Natural killer cell (primary cell): ENCODE results near the gene GPC5. TPM values are rescaled to one million over a fixed set of nuclear protein-coding genes. Genes with fewer than 3 reads are reported as not detected.
"Not testable (repeated sequence)": the region's sequence is repeated elsewhere in the genome, so short reads cannot be mapped to it uniquely, and the experiment has no call there.

ENCODE experiments used
- ATAC-seq, 3 donors: fragments of 150-1000 bp in 2 of 3; fragments of 200-7000 bp in 1 of 3; cut with Tn5 transposase; 1 replicate in 1 of 3; 2 replicates in 2 of 3; pipeline ENCODE4 v1.10.0; 2021; ENCODE audit warnings: mild to moderate bottlenecking in 2 of 3, moderate library complexity in 2 of 3
- DNase-seq, 2 donors: peaks; one replicate each; pipeline versions ENCODE4 v3.0.0 to v3.0.0-alpha.2; 2013 to 2021; ENCODE audit warnings: mixed read lengths in 1 of 2
- H3K27ac ChIP-seq: one replicate; pipeline ENCODE4 v1.5.1; 2013; ENCODE audit warnings: mild to moderate bottlenecking, low read length
- H3K27me3 ChIP-seq: one replicate; pipeline ENCODE4 v1.6.1; 2013; ENCODE audit warnings: low read length; ENCODE audit not compliant: control insufficient read depth, insufficient read depth
- H3K36me3 ChIP-seq: one replicate; pipeline ENCODE4 v1.6.1; 2013; ENCODE audit warnings: low read length; ENCODE audit not compliant: control insufficient read depth, insufficient read depth
- H3K4me1 ChIP-seq: one replicate; pipeline ENCODE4 v1.6.1; 2013; ENCODE audit warnings: low read length; ENCODE audit not compliant: control insufficient read depth, insufficient read depth
- H3K4me3 ChIP-seq: one replicate; pipeline ENCODE4 v1.5.1; 2013; ENCODE audit warnings: low read length
- H3K9me3 ChIP-seq: one replicate; pipeline ENCODE4 v1.6.1; 2013; ENCODE audit warnings: low read length; ENCODE audit not compliant: control insufficient read depth, insufficient read depth
- H3K27ac Mint-ChIP-seq, 2 donors: one replicate each; pipeline ENCODE4 v1.8.0; 2022; ENCODE audit warnings: mild to moderate bottlenecking in 2 of 2, mixed read lengths in 2 of 2, moderate library complexity in 1 of 2
- H3K27me3 Mint-ChIP-seq, 2 donors: one replicate each; pipeline ENCODE4 v1.8.0; 2022; ENCODE audit warnings: low read depth in 2 of 2, mixed read lengths in 2 of 2
- H3K36me3 Mint-ChIP-seq: one replicate; pipeline ENCODE4 v1.8.0; 2022; ENCODE audit warnings: mixed read lengths
- H3K4me1 Mint-ChIP-seq, 2 donors: one replicate each; pipeline ENCODE4 v1.8.0; 2022; ENCODE audit warnings: mixed read lengths in 2 of 2
- H3K4me3 Mint-ChIP-seq: one replicate; pipeline ENCODE4 v1.8.0; 2022; ENCODE audit warnings: mild to moderate bottlenecking, moderate library complexity, mixed read lengths
- H3K9me3 Mint-ChIP-seq, 2 donors: one replicate each; pipeline ENCODE4 v1.8.0; 2022; ENCODE audit warnings: mixed read lengths in 2 of 2
- WGBS: methylation state at CpG from one replicate; pipeline ENCODE4 v1.1.7; 2013; ENCODE audit warnings: missing lambda C conversion rate; ENCODE audit not compliant: insufficient coverage; 5-methylcytosine and 5-hydroxymethylcytosine counted together
- intact Hi-C: fragments of 100-400 bp; cut with micrococcal nuclease; formaldehyde crosslinking; loops from one replicate; pipeline ENCODE4 v1.14.2; 2022
- total RNA-seq, 4 donors: library from RNA; stranded (reverse); fragments of 120-200 nt in 1 of 4; gene quantifications; one replicate each; pipeline versions ENCODE4 v1.2.3 to v1.2.4, GENCODE V29; 2013 to 2022
- TF ChIP-seq, protein P1 (sequence below): fragments of 200-600 bp; IDR thresholded peaks from one replicate; pipeline ENCODE4 v1.8.0; 2022; ENCODE audit warnings: antibody characterized with exemption

The GPC5 gene
- total RNA-seq, 3 donors from 2014 or later (not counting 1 experiment from before 2014, with no cell fraction given) = not detected

DNA sequence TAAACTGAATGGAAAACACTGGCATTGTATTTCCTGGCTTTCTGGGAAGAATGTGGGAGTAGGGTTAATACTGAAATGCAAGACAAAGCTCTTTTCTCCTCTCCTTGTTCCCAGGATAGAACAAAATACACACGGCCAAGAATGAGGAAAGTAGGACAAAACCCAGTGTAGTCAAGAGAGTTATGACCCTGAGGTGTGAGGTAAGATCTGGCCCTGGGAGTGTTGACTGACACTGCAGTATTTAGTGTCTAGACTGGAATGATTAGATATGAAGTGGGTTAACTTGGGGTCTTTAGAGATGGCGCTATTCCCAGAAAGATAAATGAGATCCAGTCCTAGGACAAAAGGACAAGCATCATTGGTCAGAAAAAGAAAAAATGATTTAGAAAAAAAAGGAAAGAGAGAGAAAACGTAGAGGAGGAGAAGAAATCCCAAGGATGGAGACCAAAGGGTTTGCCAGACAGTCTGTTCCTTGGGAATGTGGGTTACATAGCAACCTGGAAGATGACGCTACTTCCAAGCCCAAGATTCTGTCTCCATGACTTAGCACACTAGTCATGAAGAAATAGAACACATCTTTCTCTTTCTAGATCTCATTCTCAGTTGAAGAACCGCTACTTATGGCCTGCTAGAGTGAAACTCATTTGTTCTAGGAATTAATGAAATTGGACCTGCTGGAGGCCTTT lies 1284.6 kb downstream of the GPC5 start:
- no peaks in the 10 kb centered on the region for H3K4me1 ChIP-seq
- H3K27me3 Mint-ChIP-seq = no peaks in the 10 kb centered on the region
- TF ChIP-seq, protein P1, sequence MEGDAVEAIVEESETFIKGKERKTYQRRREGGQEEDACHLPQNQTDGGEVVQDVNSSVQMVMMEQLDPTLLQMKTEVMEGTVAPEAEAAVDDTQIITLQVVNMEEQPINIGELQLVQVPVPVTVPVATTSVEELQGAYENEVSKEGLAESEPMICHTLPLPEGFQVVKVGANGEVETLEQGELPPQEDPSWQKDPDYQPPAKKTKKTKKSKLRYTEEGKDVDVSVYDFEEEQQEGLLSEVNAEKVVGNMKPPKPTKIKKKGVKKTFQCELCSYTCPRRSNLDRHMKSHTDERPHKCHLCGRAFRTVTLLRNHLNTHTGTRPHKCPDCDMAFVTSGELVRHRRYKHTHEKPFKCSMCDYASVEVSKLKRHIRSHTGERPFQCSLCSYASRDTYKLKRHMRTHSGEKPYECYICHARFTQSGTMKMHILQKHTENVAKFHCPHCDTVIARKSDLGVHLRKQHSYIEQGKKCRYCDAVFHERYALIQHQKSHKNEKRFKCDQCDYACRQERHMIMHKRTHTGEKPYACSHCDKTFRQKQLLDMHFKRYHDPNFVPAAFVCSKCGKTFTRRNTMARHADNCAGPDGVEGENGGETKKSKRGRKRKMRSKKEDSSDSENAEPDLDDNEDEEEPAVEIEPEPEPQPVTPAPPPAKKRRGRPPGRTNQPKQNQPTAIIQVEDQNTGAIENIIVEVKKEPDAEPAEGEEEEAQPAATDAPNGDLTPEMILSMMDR = no peak
- WGBS = 82% methylated on average over 3 of the region's 5 CpGs
- intact Hi-C loops = no loop called here
- H3K4me3 Mint-ChIP-seq = no peak overlapping the region
- DNase-seq = no peak
- H3K27me3 ChIP-seq = no peaks in the 10 kb centered on the region
- no peaks in the 10 kb centered on the region for H3K4me1 Mint-ChIP-seq
- H3K9me3 ChIP-seq = peaks cover 5% of the 10 kb centered on the region
- H3K36me3 ChIP-seq = no peaks in the 10 kb centered on the region
- no peak for ATAC-seq
- H3K36me3 Mint-ChIP-seq = no peaks in the 10 kb centered on the region
- no peak overlapping the region for H3K27ac Mint-ChIP-seq
- H3K9me3 Mint-ChIP-seq = peaks cover 16 to 18% of the 10 kb centered on the region in 2 donors
- no peak overlapping the region for H3K4me3 ChIP-seq
- no peak overlapping the region for H3K27ac ChIP-seq

DNA sequence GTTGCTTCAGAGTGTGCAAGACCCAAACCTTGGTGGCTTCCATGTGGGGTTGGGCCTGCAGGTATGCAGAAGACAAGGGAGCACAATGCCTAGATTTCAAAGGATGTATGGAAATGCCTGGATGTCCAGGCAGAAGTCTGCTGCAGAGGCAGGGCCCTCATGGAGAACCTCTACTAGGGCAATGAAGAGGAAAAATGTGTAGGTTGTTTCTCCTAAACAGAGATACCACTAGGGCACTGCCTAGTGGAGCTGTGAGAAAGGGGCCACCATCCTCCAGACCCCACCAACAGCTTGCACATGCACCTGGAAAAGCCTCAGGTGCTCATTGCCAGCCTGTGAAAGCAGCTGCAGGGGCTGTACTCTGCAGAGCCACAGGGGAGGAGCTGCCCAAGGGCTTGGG lies 1295.6 kb downstream of the GPC5 start:
- peaks cover 17% of the 10 kb centered on the region for H3K36me3 Mint-ChIP-seq
- no peak overlapping the region for H3K4me3 ChIP-seq
- H3K4me1 ChIP-seq = no peaks in the 10 kb centered on the region
- intact Hi-C loops = no loop called here
- H3K27ac ChIP-seq = no peak overlapping the region
- ATAC-seq (no peak), DNase-seq (no peak)
- no peaks in the 10 kb centered on the region for H3K4me1 Mint-ChIP-seq
- TF ChIP-seq, protein P1 = no peak
- H3K9me3 ChIP-seq = peaks cover 3% of the 10 kb centered on the region
- H3K9me3 Mint-ChIP-seq = peaks cover 12 to 17% of the 10 kb centered on the region in 2 donors
- no peak overlapping the region for H3K27ac Mint-ChIP-seq
- H3K27me3 Mint-ChIP-seq = no peaks in the 10 kb centered on the region
- no peaks in the 10 kb centered on the region for H3K27me3 ChIP-seq
- H3K4me3 Mint-ChIP-seq = no peak overlapping the region
- H3K36me3 ChIP-seq = no peaks in the 10 kb centered on the region

- H3K4me3 Mint-ChIP-seq, ATAC-seq, intact Hi-C loops, H3K27me3 ChIP-seq, H3K9me3 ChIP-seq, H3K36me3 ChIP-seq, H3K27me3 Mint-ChIP-seq, H3K27ac Mint-ChIP-seq, H3K4me1 ChIP-seq, H3K4me3 ChIP-seq, H3K27ac ChIP-seq, H3K4me1 Mint-ChIP-seq, DNase-seq: not testable (repeated sequence)
- Mint-ChIP-seq H3K36me3 (peaks cover 17% of the 10 kb centered on the region), H3K9me3 (peaks cover 22 to 24% of the 10 kb centered on the region in 2 donors)
- 81% methylated on average over 3 of the region's 4 CpGs for WGBS
Observed at GRCh38 chr13:92695827-92696226, 1297.4 kb downstream of the GPC5 start.

DNA sequence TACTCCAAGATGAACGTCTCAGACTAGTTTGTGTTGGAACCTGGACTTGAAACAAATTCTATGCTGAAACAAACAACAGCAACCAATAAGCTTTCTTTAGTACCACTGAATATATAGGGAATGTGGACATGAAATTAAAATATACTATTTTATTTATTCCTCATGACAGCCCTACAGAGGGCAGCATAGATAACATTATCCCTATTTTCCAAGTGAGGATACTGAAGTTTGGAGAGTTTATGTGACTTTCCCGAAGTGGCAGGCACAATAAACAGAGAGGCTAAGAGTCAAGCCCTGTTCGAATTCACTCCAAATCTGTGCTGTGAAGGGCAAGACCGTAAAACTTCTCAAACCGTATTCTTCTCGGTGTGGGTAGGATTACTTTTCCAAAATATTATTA lies 1318.3 kb downstream of the GPC5 start:
- 71% methylated on average over 5 of the region's 6 CpGs for WGBS
- TF ChIP-seq, protein P1 = no peak
- H3K4me1 ChIP-seq = no peaks in the 10 kb centered on the region
- DNase-seq (no peak), ATAC-seq (no peak)
- no peaks in the 10 kb centered on the region for H3K27me3 ChIP-seq
- H3K27ac ChIP-seq = no peak overlapping the region
- Mint-ChIP-seq H3K27me3 (no peaks in the 10 kb centered on the region), H3K27ac (no peak overlapping the region), H3K36me3 (peaks cover 9% of the 10 kb centered on the region), H3K9me3 (peaks cover 11 to 18% of the 10 kb centered on the region in 2 donors), H3K4me1 (no peaks in the 10 kb centered on the region), H3K4me3 (no peak overlapping the region)
- intact Hi-C loops = no loop called here
- H3K9me3 ChIP-seq = no peaks in the 10 kb centered on the region
- H3K36me3 ChIP-seq = no peaks in the 10 kb centered on the region
- H3K4me3 ChIP-seq = no peak overlapping the region
